Amniotic stem cell (primary cell): ENCODE measurements around the gene ILKAP.

Experiments used
- DNase-seq: peaks from one replicate; lab custom pipeline; 2025; lab: John Stamatoyannopoulos, UW

ILKAP gene

GRCh38 chr2:238137885-238138284 lies 65.6 kb downstream of the ILKAP start:
- DNase-seq = no peak

- no peak for DNase-seq
Measured at GRCh38 chr2:238136820-238137537, 66.5 kb downstream of the ILKAP start.

- no peak for DNase-seq
Measured at GRCh38 chr2:238135601-238136150, 67.8 kb downstream of the ILKAP start.

GRCh38 chr2:238134393-238134785 lies 69.1 kb downstream of the ILKAP start:
- no peak for DNase-seq

GRCh38 chr2:238133499-238134392 lies 69.7 kb downstream of the ILKAP start:
- DNase-seq = no peak

GRCh38 chr2:238132463-238133450 lies 70.7 kb downstream of the ILKAP start:
- no peak for DNase-seq

GRCh38 chr2:238131761-238132462 lies 71.6 kb downstream of the ILKAP start:
- DNase-seq = no peak

GRCh38 chr2:238130696-238131628 lies 72.5 kb downstream of the ILKAP start:
- no peak for DNase-seq

- no peak for DNase-seq
Measured at GRCh38 chr2:238130111-238130695, 73.3 kb downstream of the ILKAP start.

GRCh38 chr2:238129166-238130010 lies 74.1 kb downstream of the ILKAP start:
- no peak for DNase-seq

- DNase-seq = no peak
Measured at GRCh38 chr2:238128534-238129001, 74.9 kb downstream of the ILKAP start.

- DNase-seq = no peak
Measured at GRCh38 chr2:238128061-238128440, 75.4 kb downstream of the ILKAP start.

- DNase-seq = no peak
Measured at GRCh38 chr2:238127165-238128060, 76.1 kb downstream of the ILKAP start.

- no peak for DNase-seq
Measured at GRCh38 chr2:238126775-238127164, 76.7 kb downstream of the ILKAP start.

GRCh38 chr2:238126338-238126737 lies 77.2 kb downstream of the ILKAP start:
- no peak for DNase-seq

- no peak for DNase-seq
Measured at GRCh38 chr2:238125127-238125885, 78.2 kb downstream of the ILKAP start.
